Measurements from ENCODE around the gene OR5M11. TPM values are rescaled to one million over a fixed set of nuclear protein-coding genes. Genes with fewer than 3 reads are reported as not detected.
"Not testable (repeated sequence)": the region's sequence is repeated elsewhere in the genome, so short reads cannot be mapped to it uniquely, and the experiment has no call there.

The OR5M11 gene
- polyA plus RNA-seq (2013): not detected

GRCh38 chr11:56543157-56543556 lies at the start of gene OR5M11:
Gene OR5M11 (minus strand): TSS chr11:56543257. CDS start chr11:56543257, 0 bp downstream.
- H3K4me1 ChIP-seq (ENCODE audit: control extremely low read depth in 1 of 4, control insufficient read depth in 4 of 4, insufficient read depth in 4 of 4, low read length in 3 of 4): no peaks in the 10 kb centered on the region
- no peak for DNase-seq
- 100% methylated on average over 1 of the region's 2 CpGs for WGBS (ENCODE audit: insufficient coverage)
- H3K36me3 ChIP-seq (ENCODE audit: control insufficient read depth in 4 of 4, insufficient read depth in 4 of 4, low read length in 3 of 4): no peaks in the 10 kb centered on the region
- no peaks in the 10 kb centered on the region for H3K27me3 ChIP-seq (replicated peaks in 2 of 5; ENCODE audit: control insufficient read depth in 4 of 5, insufficient read depth in 5 of 5, low read length in 4 of 5)
- H3K27ac ChIP-seq (ENCODE audit: insufficient read depth in 1 of 2, low read depth in 1 of 2, low read length in 2 of 2, poor library complexity in 1 of 2, severe bottlenecking in 2 of 2): no peak within 1 kb of the TSS
- POLR2A ChIA-PET: no interaction called here
- no peaks in the 10 kb centered on the region for H3K9me3 ChIP-seq (ENCODE audit: control extremely low read depth in 1 of 5, control insufficient read depth in 4 of 5, insufficient read depth in 2 of 5, low read depth in 1 of 5, low read length in 4 of 5)
- no peak within 1 kb of the TSS for H3K4me3 ChIP-seq (ENCODE audit: control insufficient read depth in 1 of 7, extremely low read depth in 1 of 7, insufficient read depth in 4 of 7, low read depth in 2 of 7, low read length in 6 of 7)
- CTCF ChIA-PET: no interaction called here

GRCh38 chr11:56592088-56592717 lies 49.1 kb upstream of the OR5M11 start:
- 98% methylated on average over 5 of the region's 20 CpGs for WGBS (ENCODE audit: insufficient coverage)
- H3K4me1 ChIP-seq (ENCODE audit: control extremely low read depth in 1 of 4, control insufficient read depth in 4 of 4, insufficient read depth in 4 of 4, low read length in 3 of 4); CTCF ChIA-PET; H3K36me3 ChIP-seq (ENCODE audit: control insufficient read depth in 4 of 4, insufficient read depth in 4 of 4, low read length in 3 of 4); H3K9me3 ChIP-seq (ENCODE audit: control extremely low read depth in 1 of 5, control insufficient read depth in 4 of 5, insufficient read depth in 2 of 5, low read depth in 1 of 5, low read length in 4 of 5); H3K4me3 ChIP-seq (ENCODE audit: control insufficient read depth in 1 of 7, extremely low read depth in 1 of 7, insufficient read depth in 4 of 7, low read depth in 2 of 7, low read length in 6 of 7); POLR2A ChIA-PET; H3K27me3 ChIP-seq (replicated peaks in 2 of 5; ENCODE audit: control insufficient read depth in 4 of 5, insufficient read depth in 5 of 5, low read length in 4 of 5); H3K27ac ChIP-seq (ENCODE audit: insufficient read depth in 1 of 2, low read depth in 1 of 2, low read length in 2 of 2, poor library complexity in 1 of 2, severe bottlenecking in 2 of 2); DNase-seq: not testable (repeated sequence)

GRCh38 chr11:56577621-56578020 lies 34.6 kb upstream of the OR5M11 start, which contains the start of gene OR5M10:
Gene OR5M10 (minus strand): TSS chr11:56577721. CDS start chr11:56577721, 0 bp downstream.
- no peaks in the 10 kb centered on the region for H3K36me3 ChIP-seq (ENCODE audit: control insufficient read depth in 4 of 4, insufficient read depth in 4 of 4, low read length in 3 of 4)
- H3K9me3 ChIP-seq (ENCODE audit: control extremely low read depth in 1 of 5, control insufficient read depth in 4 of 5, insufficient read depth in 2 of 5, low read depth in 1 of 5, low read length in 4 of 5): peaks cover 0 to 2% (median 0%) of the 10 kb centered on the region in 5 experiments
- ChIA-PET CTCF (no interaction called here), POLR2A (no interaction called here)
- WGBS (ENCODE audit: insufficient coverage): 92% methylated on average over 2 of the region's 3 CpGs
- no peaks in the 10 kb centered on the region for H3K4me1 ChIP-seq (ENCODE audit: control extremely low read depth in 1 of 4, control insufficient read depth in 4 of 4, insufficient read depth in 4 of 4, low read length in 3 of 4)
- H3K27ac ChIP-seq (ENCODE audit: insufficient read depth in 1 of 2, low read depth in 1 of 2, low read length in 2 of 2, poor library complexity in 1 of 2, severe bottlenecking in 2 of 2): no peak within 1 kb of the TSS
- H3K27me3 ChIP-seq (replicated peaks in 2 of 5; ENCODE audit: control insufficient read depth in 4 of 5, insufficient read depth in 5 of 5, low read length in 4 of 5): no peaks in the 10 kb centered on the region
- H3K4me3 ChIP-seq (ENCODE audit: control insufficient read depth in 1 of 7, extremely low read depth in 1 of 7, insufficient read depth in 4 of 7, low read depth in 2 of 7, low read length in 6 of 7): no peak within 1 kb of the TSS
- DNase-seq: no peak

GRCh38 chr11:56558574-56558973 lies 15.5 kb upstream of the OR5M11 start:
- Histone ChIP-seq H3K9me3 (ENCODE audit: control extremely low read depth in 1 of 5, control insufficient read depth in 4 of 5, insufficient read depth in 2 of 5, low read depth in 1 of 5, low read length in 4 of 5) (peaks cover 0 to 2% (median 0%) of the 10 kb centered on the region in 5 experiments), H3K4me3 (ENCODE audit: control insufficient read depth in 1 of 7, extremely low read depth in 1 of 7, insufficient read depth in 4 of 7, low read depth in 2 of 7, low read length in 6 of 7) (no peak overlapping the region), H3K27me3 (replicated peaks in 2 of 5; ENCODE audit: control insufficient read depth in 4 of 5, insufficient read depth in 5 of 5, low read length in 4 of 5) (no peaks in the 10 kb centered on the region), H3K36me3 (ENCODE audit: control insufficient read depth in 4 of 4, insufficient read depth in 4 of 4, low read length in 3 of 4) (no peaks in the 10 kb centered on the region), H3K4me1 (ENCODE audit: control extremely low read depth in 1 of 4, control insufficient read depth in 4 of 4, insufficient read depth in 4 of 4, low read length in 3 of 4) (no peaks in the 10 kb centered on the region), H3K27ac (ENCODE audit: insufficient read depth in 1 of 2, low read depth in 1 of 2, low read length in 2 of 2, poor library complexity in 1 of 2, severe bottlenecking in 2 of 2) (no peak overlapping the region)
- POLR2A ChIA-PET: no interaction called here
- DNase-seq: no peak
- CTCF ChIA-PET: no interaction called here
- WGBS (ENCODE audit: insufficient coverage): 74% methylated on average over 6 of the region's 6 CpGs

- H3K9me3 ChIP-seq (ENCODE audit: control extremely low read depth in 1 of 5, control insufficient read depth in 4 of 5, insufficient read depth in 2 of 5, low read depth in 1 of 5, low read length in 4 of 5); H3K27ac ChIP-seq (ENCODE audit: insufficient read depth in 1 of 2, low read depth in 1 of 2, low read length in 2 of 2, poor library complexity in 1 of 2, severe bottlenecking in 2 of 2); DNase-seq; CTCF ChIA-PET; H3K36me3 ChIP-seq (ENCODE audit: control insufficient read depth in 4 of 4, insufficient read depth in 4 of 4, low read length in 3 of 4); H3K4me3 ChIP-seq (ENCODE audit: control insufficient read depth in 1 of 7, extremely low read depth in 1 of 7, insufficient read depth in 4 of 7, low read depth in 2 of 7, low read length in 6 of 7); H3K27me3 ChIP-seq (replicated peaks in 2 of 5; ENCODE audit: control insufficient read depth in 4 of 5, insufficient read depth in 5 of 5, low read length in 4 of 5); POLR2A ChIA-PET; H3K4me1 ChIP-seq (ENCODE audit: control extremely low read depth in 1 of 4, control insufficient read depth in 4 of 4, insufficient read depth in 4 of 4, low read length in 3 of 4): not testable (repeated sequence)
- WGBS (ENCODE audit: insufficient coverage): 100% methylated on average over 5 of the region's 13 CpGs
Observed at GRCh38 chr11:56554691-56555090, 11.6 kb upstream of the OR5M11 start.

- no peaks in the 10 kb centered on the region for H3K4me1 ChIP-seq (ENCODE audit: control extremely low read depth in 1 of 4, control insufficient read depth in 4 of 4, insufficient read depth in 4 of 4, low read length in 3 of 4)
- H3K27me3 ChIP-seq (replicated peaks in 2 of 5; ENCODE audit: control insufficient read depth in 4 of 5, insufficient read depth in 5 of 5, low read length in 4 of 5): no peaks in the 10 kb centered on the region
- H3K4me3 ChIP-seq (ENCODE audit: control insufficient read depth in 1 of 7, extremely low read depth in 1 of 7, insufficient read depth in 4 of 7, low read depth in 2 of 7, low read length in 6 of 7): no peak overlapping the region
- 92% methylated on average over 2 of the region's 6 CpGs for WGBS (ENCODE audit: insufficient coverage)
- ChIA-PET CTCF (no interaction called here), POLR2A (no interaction called here)
- no peaks in the 10 kb centered on the region for H3K36me3 ChIP-seq (ENCODE audit: control insufficient read depth in 4 of 4, insufficient read depth in 4 of 4, low read length in 3 of 4)
- DNase-seq: no peak
- H3K27ac ChIP-seq (ENCODE audit: insufficient read depth in 1 of 2, low read depth in 1 of 2, low read length in 2 of 2, poor library complexity in 1 of 2, severe bottlenecking in 2 of 2): no peak overlapping the region
- no peaks in the 10 kb centered on the region for H3K9me3 ChIP-seq (ENCODE audit: control extremely low read depth in 1 of 5, control insufficient read depth in 4 of 5, insufficient read depth in 2 of 5, low read depth in 1 of 5, low read length in 4 of 5)
Observed at GRCh38 chr11:56545531-56545930, 2.5 kb upstream of the OR5M11 start.

GRCh38 chr11:56543739-56544138 lies 682 bp upstream of the OR5M11 start:
- no CpG with 5 or more reads among the region's 1 CpG for WGBS (ENCODE audit: insufficient coverage)
- H3K27me3 ChIP-seq (replicated peaks in 2 of 5; ENCODE audit: control insufficient read depth in 4 of 5, insufficient read depth in 5 of 5, low read length in 4 of 5): no peaks in the 10 kb centered on the region
- POLR2A ChIA-PET: no interaction called here
- no peaks in the 10 kb centered on the region for H3K9me3 ChIP-seq (ENCODE audit: control extremely low read depth in 1 of 5, control insufficient read depth in 4 of 5, insufficient read depth in 2 of 5, low read depth in 1 of 5, low read length in 4 of 5)
- H3K36me3 ChIP-seq (ENCODE audit: control insufficient read depth in 4 of 4, insufficient read depth in 4 of 4, low read length in 3 of 4): no peaks in the 10 kb centered on the region
- CTCF ChIA-PET: no interaction called here
- no peak overlapping the region for H3K27ac ChIP-seq (ENCODE audit: insufficient read depth in 1 of 2, low read depth in 1 of 2, low read length in 2 of 2, poor library complexity in 1 of 2, severe bottlenecking in 2 of 2)
- no peak overlapping the region for H3K4me3 ChIP-seq (ENCODE audit: control insufficient read depth in 1 of 7, extremely low read depth in 1 of 7, insufficient read depth in 4 of 7, low read depth in 2 of 7, low read length in 6 of 7)
- H3K4me1 ChIP-seq (ENCODE audit: control extremely low read depth in 1 of 4, control insufficient read depth in 4 of 4, insufficient read depth in 4 of 4, low read length in 3 of 4): no peaks in the 10 kb centered on the region
- DNase-seq: no peak
